ENCODE results near the gene DOK6. TPM values are rescaled to one million over a fixed set of nuclear protein-coding genes. Genes with fewer than 3 reads are reported as not detected.

Gene DOK6
- total and polyA plus RNA-seq, 8 donors: 2.9 to 19.1 (median 14.9) TPM

- intact Hi-C loops (cut with DNase I): no loop called here
- Histone ChIP-seq H3K9me3 (no peaks in the 10 kb centered on the region), H3K4me3 (no peak overlapping the region), H3K4me1 (no peaks in the 10 kb centered on the region), H3K27me3 (no peaks in the 10 kb centered on the region), H3K36me3 (no peaks in the 10 kb centered on the region), H3K27ac (no peak overlapping the region)
- DNase-seq (peak in 1 of 4 donors; percentile 78), ATAC-seq (no peak)
- TF ChIP-seq, protein P1, sequence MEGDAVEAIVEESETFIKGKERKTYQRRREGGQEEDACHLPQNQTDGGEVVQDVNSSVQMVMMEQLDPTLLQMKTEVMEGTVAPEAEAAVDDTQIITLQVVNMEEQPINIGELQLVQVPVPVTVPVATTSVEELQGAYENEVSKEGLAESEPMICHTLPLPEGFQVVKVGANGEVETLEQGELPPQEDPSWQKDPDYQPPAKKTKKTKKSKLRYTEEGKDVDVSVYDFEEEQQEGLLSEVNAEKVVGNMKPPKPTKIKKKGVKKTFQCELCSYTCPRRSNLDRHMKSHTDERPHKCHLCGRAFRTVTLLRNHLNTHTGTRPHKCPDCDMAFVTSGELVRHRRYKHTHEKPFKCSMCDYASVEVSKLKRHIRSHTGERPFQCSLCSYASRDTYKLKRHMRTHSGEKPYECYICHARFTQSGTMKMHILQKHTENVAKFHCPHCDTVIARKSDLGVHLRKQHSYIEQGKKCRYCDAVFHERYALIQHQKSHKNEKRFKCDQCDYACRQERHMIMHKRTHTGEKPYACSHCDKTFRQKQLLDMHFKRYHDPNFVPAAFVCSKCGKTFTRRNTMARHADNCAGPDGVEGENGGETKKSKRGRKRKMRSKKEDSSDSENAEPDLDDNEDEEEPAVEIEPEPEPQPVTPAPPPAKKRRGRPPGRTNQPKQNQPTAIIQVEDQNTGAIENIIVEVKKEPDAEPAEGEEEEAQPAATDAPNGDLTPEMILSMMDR (IDR thresholded peaks at IDR 0.05): no peak
These were observed 211.6 kb downstream of the DOK6 start for GRCh38 chr18:69612242-69612641.

DNA sequence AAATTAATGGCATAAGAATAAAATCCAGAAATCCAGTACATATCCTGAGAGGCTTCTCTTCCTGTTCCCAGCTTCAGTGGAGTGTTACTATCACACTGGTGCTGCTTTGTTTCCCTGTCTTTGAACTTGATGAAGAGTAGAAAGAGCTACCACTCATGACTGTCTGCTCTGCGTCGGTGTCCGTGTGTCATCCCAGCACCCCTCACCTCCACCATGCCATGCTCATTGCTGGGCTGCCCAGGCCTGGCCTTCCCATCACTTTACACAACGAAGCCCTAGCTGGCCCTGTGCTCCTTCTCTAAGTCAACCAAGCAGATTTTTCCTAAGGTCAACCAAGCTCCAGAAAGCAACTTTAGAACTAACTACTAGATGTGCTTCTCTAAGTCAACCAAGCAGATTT is 215.4 kb downstream of the DOK6 start:
- no peak overlapping the region for H3K27ac ChIP-seq
- TF ChIP-seq, protein P1 (IDR thresholded peaks at IDR 0.05): no peak
- no peaks in the 10 kb centered on the region for H3K27me3 ChIP-seq
- intact Hi-C loops (cut with DNase I): no loop called here
- no peaks in the 10 kb centered on the region for H3K36me3 ChIP-seq
- no peaks in the 10 kb centered on the region for H3K4me1 ChIP-seq
- ATAC-seq (no peak), DNase-seq (no peak)
- no peak overlapping the region for H3K4me3 ChIP-seq
- H3K9me3 ChIP-seq: no peaks in the 10 kb centered on the region

DNA sequence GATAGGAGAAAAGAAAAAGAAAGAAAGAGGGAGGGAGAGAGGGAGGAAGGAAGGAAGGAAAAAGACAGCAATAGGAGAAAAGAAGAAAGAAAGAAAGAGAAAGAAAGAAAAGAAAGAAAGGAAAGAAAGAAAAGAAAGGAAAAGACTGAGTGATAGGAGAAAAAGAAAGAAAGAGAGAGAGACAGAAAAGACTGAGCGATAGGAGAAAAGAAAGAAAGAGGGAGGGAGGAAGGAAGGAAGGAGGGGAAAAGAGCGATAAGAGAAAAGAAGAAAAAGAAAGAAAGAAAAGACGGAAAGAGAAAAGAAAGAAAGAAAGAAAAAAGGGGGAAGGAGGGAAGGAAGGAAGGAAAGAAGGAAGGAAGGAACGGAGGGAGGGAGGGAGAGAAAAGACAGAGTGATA is 216.7 kb downstream of the DOK6 start:
- no peaks in the 10 kb centered on the region for H3K9me3 ChIP-seq
- ATAC-seq (no peak), DNase-seq (no peak)
- no peak overlapping the region for H3K27ac ChIP-seq
- H3K27me3 ChIP-seq: no peaks in the 10 kb centered on the region
- H3K4me3 ChIP-seq: no peak overlapping the region
- H3K36me3 ChIP-seq: no peaks in the 10 kb centered on the region
- TF ChIP-seq, protein P1 (IDR thresholded peaks at IDR 0.05): no peak
- H3K4me1 ChIP-seq: no peaks in the 10 kb centered on the region
- intact Hi-C loops (cut with DNase I): no loop called here

- ATAC-seq (no peak), DNase-seq (no peak)
- intact Hi-C loops (cut with DNase I): no loop called here
- Histone ChIP-seq H3K36me3 (no peaks in the 10 kb centered on the region), H3K4me1 (no peaks in the 10 kb centered on the region), H3K4me3 (no peak overlapping the region), H3K9me3 (no peaks in the 10 kb centered on the region), H3K27me3 (no peaks in the 10 kb centered on the region), H3K27ac (no peak overlapping the region)
- TF ChIP-seq, protein P1 (IDR thresholded peaks at IDR 0.05): no peak
These were observed 217.2 kb downstream of the DOK6 start for GRCh38 chr18:69617888-69618287.

DNA sequence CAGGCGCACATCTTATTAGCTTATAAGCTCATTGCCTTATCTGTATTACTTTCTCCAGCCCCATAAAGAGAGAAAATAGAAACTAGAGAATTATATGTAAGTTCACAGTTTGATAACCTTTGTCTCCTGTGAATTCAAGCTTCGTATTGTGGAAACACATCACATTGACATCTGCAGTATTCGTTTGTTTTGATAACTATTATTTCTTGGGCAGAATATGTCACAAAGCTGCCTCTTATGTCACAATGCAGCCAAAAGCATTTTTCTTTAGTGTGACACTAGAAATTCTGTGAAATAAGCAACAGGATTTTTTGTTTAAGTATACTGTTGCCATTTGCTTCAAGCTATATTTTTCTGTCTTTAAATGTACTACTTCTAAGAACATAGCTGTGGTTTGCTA is 221.5 kb downstream of the DOK6 start:
- intact Hi-C loops (cut with DNase I): no loop called here
- Histone ChIP-seq H3K9me3 (no peaks in the 10 kb centered on the region), H3K4me1 (no peaks in the 10 kb centered on the region), H3K4me3 (no peak overlapping the region), H3K36me3 (no peaks in the 10 kb centered on the region), H3K27me3 (no peaks in the 10 kb centered on the region), H3K27ac (no peak overlapping the region)
- ATAC-seq: no peak
- no peak for DNase-seq
- TF ChIP-seq, protein P1 (IDR thresholded peaks at IDR 0.05): no peak

All from left lung (tissue), 10 donors.